Subcutaneous adipose tissue (tissue), 4 donors: Measurements from ENCODE around the gene TMEM202. TPM values are rescaled to one million over a fixed set of nuclear protein-coding genes. Genes with fewer than 3 reads are reported as not detected.

Experiments
- CTCF ChIP-seq: fragments of 450-650 bp; IDR thresholded peaks from one replicate; pipeline ENCODE4 v1.5.1; 2016; ENCODE audit warnings: low read depth, mild to moderate bottlenecking, control low read depth, antibody characterized with exemption, moderate library complexity
- total RNA-seq, 4 donors: library from RNA; depleted of rRNA; stranded (reverse); fragments of >200 nt; gene quantifications; one replicate each; pipeline ENCODE4 v1.1.0, GENCODE V29; 2016

TMEM202 gene
- total RNA-seq, 4 donors from 2014 or later = not detected

DNA sequence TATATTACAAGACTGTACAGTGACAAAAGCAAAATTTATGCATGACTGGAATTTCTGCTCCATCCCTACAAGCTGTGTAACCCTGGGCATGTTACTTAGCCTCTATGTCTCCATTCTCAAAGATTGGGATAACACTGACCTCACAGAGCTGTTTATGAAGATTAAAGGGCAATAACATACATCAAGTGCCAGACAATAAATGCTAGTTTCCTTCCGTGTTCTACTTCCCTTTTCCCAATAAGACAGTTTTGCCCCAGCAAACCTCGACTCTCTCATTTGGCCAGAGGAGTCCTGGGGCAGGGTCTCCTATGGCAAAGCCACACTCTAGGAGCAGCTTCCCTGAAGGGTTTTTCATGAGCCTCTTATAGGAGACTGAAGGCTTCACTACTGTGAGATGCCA is 29.8 kb upstream of the TMEM202 start:
- TF ChIP-seq CTCF = no peak

DNA sequence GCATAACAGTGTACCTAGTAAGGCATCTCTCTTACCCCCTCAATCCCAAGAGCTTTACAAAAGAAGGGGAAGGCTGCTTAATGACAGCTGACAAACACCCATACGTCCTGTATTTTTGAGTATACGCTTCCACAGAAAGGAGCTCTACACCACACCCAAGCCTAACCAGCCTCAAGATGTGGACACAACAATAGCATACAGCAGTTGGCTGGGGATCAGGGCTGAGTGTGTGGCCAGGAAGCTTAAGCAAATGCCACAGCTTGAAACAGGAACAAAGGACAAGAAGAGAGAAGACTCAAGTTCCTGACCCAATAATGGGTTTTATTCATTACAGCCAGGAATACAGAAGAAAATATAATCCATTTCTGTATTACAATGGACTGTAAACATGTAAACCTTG is 29.2 kb upstream of the TMEM202 start:
- TF ChIP-seq CTCF = no peak

DNA sequence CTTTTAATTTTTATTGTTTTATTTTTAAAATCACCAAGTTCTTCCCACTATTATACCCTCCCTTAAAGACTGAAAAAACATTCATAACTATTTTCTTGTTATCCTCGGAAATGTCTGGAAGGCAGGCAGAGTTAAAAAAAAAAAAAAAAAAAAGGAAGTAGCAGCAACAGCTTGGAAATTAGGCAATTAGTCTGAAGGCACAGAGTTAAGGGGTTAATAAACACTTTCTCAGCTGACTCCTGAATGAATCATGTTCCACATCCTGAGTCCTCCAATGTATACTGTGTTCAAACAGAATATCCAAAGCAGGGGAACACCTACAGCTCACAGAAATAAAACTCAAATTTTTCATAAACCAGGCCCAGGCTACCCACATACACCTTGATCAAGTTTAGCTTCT is 28.1 kb upstream of the TMEM202 start:
- TF ChIP-seq CTCF = no peak

DNA sequence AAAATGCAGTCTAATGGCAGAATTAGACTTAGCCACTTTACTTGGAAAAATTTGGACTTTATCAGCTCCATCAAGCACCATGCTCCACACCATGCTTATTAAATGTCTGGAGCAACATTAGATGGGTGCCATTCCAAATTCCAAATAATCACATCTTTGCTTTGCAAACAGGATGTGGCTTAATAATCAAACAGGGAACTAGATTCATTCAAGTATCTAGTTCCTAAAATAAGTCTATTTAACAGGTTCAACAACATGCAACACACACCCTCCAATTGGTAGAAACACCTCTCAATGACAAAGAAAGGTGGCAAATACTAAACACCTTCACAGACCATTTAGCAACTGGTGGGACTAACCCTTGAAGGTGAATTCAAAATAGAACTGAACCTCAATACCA is 25.7 kb upstream of the TMEM202 start:
- no peak for TF ChIP-seq CTCF

- no peak for TF ChIP-seq CTCF
These were observed 22.6 kb upstream of the TMEM202 start for GRCh38 chr15:72375501-72375845.

GRCh38 chr15:72375846-72376581 is 22.1 kb upstream of the TMEM202 start, which contains the start of gene HEXA:
HEXA (minus strand) TSS chr15:72376014; CDS start chr15:72375972, 42 bp downstream.
- no peak for TF ChIP-seq CTCF

DNA sequence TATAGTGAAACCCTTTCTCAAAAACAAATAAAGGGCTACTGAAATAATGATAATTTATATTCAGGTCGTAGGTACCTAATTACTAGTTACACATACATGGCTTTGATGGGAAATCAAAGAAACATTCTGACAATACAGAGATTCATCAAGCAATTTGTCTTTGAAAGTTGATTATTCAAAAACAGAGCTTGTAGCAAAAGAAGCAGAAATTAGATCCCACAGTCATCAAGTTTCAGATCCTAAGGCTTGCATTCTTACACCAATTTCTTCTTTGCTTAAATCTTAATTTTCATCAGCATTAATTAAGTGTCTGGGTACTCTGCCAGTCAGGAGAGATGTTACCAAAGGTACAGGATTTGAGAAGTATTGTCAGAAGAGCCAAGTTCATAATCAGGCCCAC is 20.8 kb upstream of the TMEM202 start:
- TF ChIP-seq CTCF = no peak
